ENCODE measurements around the gene ARHGAP9. TPM values are rescaled to one million over a fixed set of nuclear protein-coding genes. Genes with fewer than 3 reads are reported as not detected.
"Not testable (repeated sequence)": the region's sequence is repeated elsewhere in the genome, so short reads cannot be mapped to it uniquely, and the experiment has no call there.

The ARHGAP9 gene
- total RNA-seq, 6 donors from 2014 or later, result 29.2 to 131 (median 43.7) TPM

GRCh38 chr12:57430112-57430930 is 49.3 kb downstream of the ARHGAP9 start:
- Histone ChIP-seq H3K27me3 (no peaks in the 10 kb centered on the region), H3K4me3 (peak overlapping the region; percentile 72 to 82 (median 77)), H3K27ac (peak overlapping the region; percentile 91 to 99 (median 94)), H3K9me3 (no peaks in the 10 kb centered on the region), H3K4me1 (peaks cover 3 to 15% (median 11%) of the 10 kb centered on the region in 4 donors), H3K36me3 (peaks cover 0 to 5% (median 2%) of the 10 kb centered on the region in 4 donors)
- TF ChIP-seq EP300 (IDR thresholded peaks at IDR 0.05), result no peak
- no peak for TF ChIP-seq POLR2AphosphoS5 (IDR thresholded peaks at IDR 0.05)
- TF ChIP-seq, protein P1, sequence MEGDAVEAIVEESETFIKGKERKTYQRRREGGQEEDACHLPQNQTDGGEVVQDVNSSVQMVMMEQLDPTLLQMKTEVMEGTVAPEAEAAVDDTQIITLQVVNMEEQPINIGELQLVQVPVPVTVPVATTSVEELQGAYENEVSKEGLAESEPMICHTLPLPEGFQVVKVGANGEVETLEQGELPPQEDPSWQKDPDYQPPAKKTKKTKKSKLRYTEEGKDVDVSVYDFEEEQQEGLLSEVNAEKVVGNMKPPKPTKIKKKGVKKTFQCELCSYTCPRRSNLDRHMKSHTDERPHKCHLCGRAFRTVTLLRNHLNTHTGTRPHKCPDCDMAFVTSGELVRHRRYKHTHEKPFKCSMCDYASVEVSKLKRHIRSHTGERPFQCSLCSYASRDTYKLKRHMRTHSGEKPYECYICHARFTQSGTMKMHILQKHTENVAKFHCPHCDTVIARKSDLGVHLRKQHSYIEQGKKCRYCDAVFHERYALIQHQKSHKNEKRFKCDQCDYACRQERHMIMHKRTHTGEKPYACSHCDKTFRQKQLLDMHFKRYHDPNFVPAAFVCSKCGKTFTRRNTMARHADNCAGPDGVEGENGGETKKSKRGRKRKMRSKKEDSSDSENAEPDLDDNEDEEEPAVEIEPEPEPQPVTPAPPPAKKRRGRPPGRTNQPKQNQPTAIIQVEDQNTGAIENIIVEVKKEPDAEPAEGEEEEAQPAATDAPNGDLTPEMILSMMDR (IDR thresholded peaks at IDR 0.05), result no peak
- TF ChIP-seq POLR2A (IDR thresholded peaks at IDR 0.05), result no peak
- ATAC-seq (ENCODE audit: low FRiP score in 2 of 2) (peak; percentile 71 to 91), DNase-seq (peak in 1 of 2 donors; percentile 51)
- WGBS, 2 donors, result 0 to 1% methylated on average over 26 to 51 of the region's 74 CpGs

GRCh38 chr12:57429473-57430111 is 50.1 kb downstream of the ARHGAP9 start:
- ATAC-seq (ENCODE audit: low FRiP score in 2 of 2) (no peak), DNase-seq (no peak)
- peaks cover 3 to 15% (median 11%) of the 10 kb centered on the region in 4 donors for H3K4me1 ChIP-seq
- peak overlapping the region; percentile 91 to 99 (median 94) for H3K27ac ChIP-seq
- H3K36me3 ChIP-seq, result peaks cover 0 to 6% (median 3%) of the 10 kb centered on the region in 4 donors
- 37 to 39% methylated on average over 9 of the region's 9 CpGs for WGBS, 2 donors
- no peaks in the 10 kb centered on the region for H3K9me3 ChIP-seq
- H3K27me3 ChIP-seq, result no peaks in the 10 kb centered on the region
- H3K4me3 ChIP-seq, result peak overlapping the region in 3 of 4 donors; percentile 72 to 82 (median 80)
- no peak for TF ChIP-seq POLR2A (IDR thresholded peaks at IDR 0.05)
- no peak for TF ChIP-seq EP300 (IDR thresholded peaks at IDR 0.05)
- no peak for TF ChIP-seq POLR2AphosphoS5 (IDR thresholded peaks at IDR 0.05)
- TF ChIP-seq, protein P1 (IDR thresholded peaks at IDR 0.05), result no peak

GRCh38 chr12:57428965-57429364 is 50.7 kb downstream of the ARHGAP9 start:
- ATAC-seq (ENCODE audit: low FRiP score in 2 of 2), result no peak
- H3K9me3 ChIP-seq, result no peaks in the 10 kb centered on the region
- DNase-seq, result no peak
- no peaks in the 10 kb centered on the region for H3K27me3 ChIP-seq
- WGBS, 2 donors, result 81 to 91% methylated on average over 6 of the region's 6 CpGs
- H3K4me1 ChIP-seq, result peaks cover 3 to 15% (median 11%) of the 10 kb centered on the region in 4 donors
- H3K4me3 ChIP-seq, result no peak overlapping the region
- no peak for TF ChIP-seq EP300 (IDR thresholded peaks at IDR 0.05)
- TF ChIP-seq, protein P1 (IDR thresholded peaks at IDR 0.05), result no peak
- TF ChIP-seq POLR2AphosphoS5 (IDR thresholded peaks at IDR 0.05), result no peak
- no peak for TF ChIP-seq POLR2A (IDR thresholded peaks at IDR 0.05)
- peak overlapping the region in 3 of 4 donors; percentile 91 to 99 (median 93) for H3K27ac ChIP-seq
- H3K36me3 ChIP-seq, result peaks cover 0 to 6% (median 3%) of the 10 kb centered on the region in 4 donors

DNA sequence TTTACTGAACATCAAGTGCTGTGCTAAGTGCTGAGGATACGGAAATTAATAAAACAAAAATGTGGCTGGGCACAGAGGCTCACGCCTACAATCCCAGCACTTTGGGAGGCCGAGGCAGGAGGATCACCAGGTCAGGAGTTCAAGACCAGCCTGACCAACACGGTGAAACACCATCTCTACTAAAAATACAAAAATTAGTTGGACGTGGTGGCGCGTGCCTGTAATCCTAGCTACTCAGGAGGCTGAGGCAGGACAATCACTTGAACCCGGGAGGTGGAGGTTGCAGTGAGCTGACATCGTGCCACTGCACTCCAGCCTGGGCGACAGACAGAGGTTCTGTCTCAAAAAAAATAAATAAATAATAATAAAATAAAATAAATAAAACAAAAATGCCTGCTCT is 52.7 kb downstream of the ARHGAP9 start:
- H3K9me3 ChIP-seq; H3K27me3 ChIP-seq; DNase-seq; ATAC-seq (ENCODE audit: low FRiP score in 2 of 2); H3K4me3 ChIP-seq; H3K27ac ChIP-seq: not testable (repeated sequence)
- WGBS, 2 donors, result 91 to 94% methylated on average over 10 of the region's 10 CpGs
- peaks cover 3 to 15% (median 11%) of the 10 kb centered on the region in 4 donors for H3K4me1 ChIP-seq
- H3K36me3 ChIP-seq, result peaks cover 0 to 15% (median 3%) of the 10 kb centered on the region in 4 donors

Small RNAs within 50 kb of the gene (small RNA-seq; reads per million reads assigned to genes)
- gene MIR616, result 0 to 0.07 (median 0) reads per million in 4 donors

Other genes with a start within 250 kb of the ARHGAP9 start
- gene STAC3, start 228.7 kb downstream of the ARHGAP9 start, total RNA-seq, result 10 to 100 TPM in 1 of 6 donors, 1 to 10 TPM in 5; 4.3 to 10.5 (median 5.6) TPM
- gene R3HDM2, start 48.8 kb downstream of the ARHGAP9 start, total RNA-seq, result 10 to 100 TPM; 39.2 to 94.3 (median 59.2) TPM
- gene INHBC, start 45.1 kb downstream of the ARHGAP9 start, total RNA-seq, result not detected
- gene INHBE, start 24.6 kb downstream of the ARHGAP9 start, total RNA-seq, result under 1 TPM in 1 of 6 donors, not detected in 5; 0.11 TPM
- 1 to 10 TPM in 2 of 6 donors, under 1 TPM in 2, not detected in 2; 0.69 to 3.0 (median 1.5) TPM for gene GLI1, start 20.1 kb downstream of the ARHGAP9 start, total RNA-seq
- 100 to 1,000 TPM in 3 of 6 donors, 10 to 100 TPM in 3; 73.9 to 189 (median 101) TPM for gene MARS1, start 8.2 kb upstream of the ARHGAP9 start, total RNA-seq
- gene DDIT3, start 40.6 kb upstream of the ARHGAP9 start, total RNA-seq, result 10 to 100 TPM; 26.1 to 45.1 (median 33.1) TPM
- 100 to 1,000 TPM in 3 of 6 donors, 10 to 100 TPM in 3; 25.1 to 184 (median 94.7) TPM for gene MBD6, start 43.0 kb upstream of the ARHGAP9 start, total RNA-seq
- gene DCTN2, start 67.3 kb upstream of the ARHGAP9 start, total RNA-seq, result 100 to 1,000 TPM in 4 of 6 donors, 10 to 100 TPM in 2; 83.1 to 145 (median 110) TPM
- gene KIF5A, start 70.2 kb upstream of the ARHGAP9 start, total RNA-seq, result under 1 TPM in 5 of 6 donors, not detected in 1; 0.06 to 0.39 (median 0.20) TPM
- gene PIP4K2C, start 111.3 kb upstream of the ARHGAP9 start, total RNA-seq, result 10 to 100 TPM; 13.4 to 56.7 (median 30.7) TPM
- 10 to 100 TPM; 12.8 to 44.0 (median 21.1) TPM for gene DTX3, start 125.0 kb upstream of the ARHGAP9 start, total RNA-seq
- 10 to 100 TPM in 2 of 6 donors, 1 to 10 TPM in 4; 6.6 to 78.6 (median 8.2) TPM for gene ARHGEF25, start 131.6 kb upstream of the ARHGAP9 start, total RNA-seq
- gene B4GALNT1, start 153.3 kb upstream of the ARHGAP9 start, total RNA-seq, result 1 to 10 TPM in 1 of 6 donors, under 1 TPM in 5; under 0.01 to 2.6 (median 0.80) TPM
- gene OS9, start 214.3 kb upstream of the ARHGAP9 start, total RNA-seq, result 100 to 1,000 TPM; 171 to 305 (median 278) TPM